Measurements from ENCODE around the gene ARHGAP26. TPM values are rescaled to one million over a fixed set of nuclear protein-coding genes. Genes with fewer than 3 reads are reported as not detected.

Gene ARHGAP26
- total and polyA plus RNA-seq, 4 donors: 1.8 to 16.7 (median 4.1) TPM

DNA sequence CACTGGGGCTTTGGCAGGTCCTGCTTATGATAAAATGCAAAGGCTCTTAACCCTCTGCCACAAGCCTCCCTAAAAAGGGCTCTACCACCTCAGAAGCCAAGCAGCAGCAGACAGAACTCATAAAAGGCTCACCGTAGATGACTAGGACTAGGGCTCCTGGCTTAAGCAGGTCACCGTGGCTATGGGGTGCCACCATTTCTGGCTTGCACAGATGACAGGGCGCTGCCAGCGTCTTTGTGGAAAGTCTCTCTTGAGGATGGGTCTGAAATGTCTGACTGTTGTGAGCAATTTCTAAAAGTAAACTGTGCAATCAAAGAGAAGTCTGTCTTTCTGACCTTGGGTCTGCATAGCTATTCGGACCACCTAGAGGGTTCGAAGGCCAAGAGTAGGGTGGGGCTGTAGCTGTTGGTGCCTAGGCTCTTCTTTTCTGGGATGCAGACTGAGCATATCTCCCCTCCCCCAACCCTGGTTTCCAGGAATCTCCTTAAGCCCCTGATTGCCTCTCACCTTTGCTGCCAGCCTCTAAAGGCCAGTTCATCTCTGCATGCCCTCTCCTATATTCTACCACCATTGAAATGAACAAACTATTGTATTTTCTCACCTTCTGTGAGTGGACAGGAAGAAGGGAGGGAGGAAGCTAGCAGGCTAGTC lies 307.4 kb downstream of the ARHGAP26 start:
- WGBS: 94% methylated on average over 6 of the region's 6 CpGs
- DNase-seq (ENCODE audit: low spot score): no peak
- Histone ChIP-seq H3K4me1 (ENCODE audit: control insufficient read depth in 4 of 4, insufficient read depth in 4 of 4, low read length in 3 of 4) (no peaks in the 10 kb centered on the region), H3K36me3 (ENCODE audit: control insufficient read depth in 4 of 4, insufficient read depth in 3 of 4, low read depth in 1 of 4, low read length in 3 of 4) (no peaks in the 10 kb centered on the region), H3K9me3 (ENCODE audit: control insufficient read depth in 4 of 4, low read length in 3 of 4) (no peaks in the 10 kb centered on the region), H3K27me3 (ENCODE audit: control insufficient read depth in 4 of 4, insufficient read depth in 4 of 4, low read length in 3 of 4) (no peaks in the 10 kb centered on the region), H3K4me3 (ENCODE audit: low read depth in 1 of 3, low read length in 3 of 3) (no peak overlapping the region), H3K9ac (ENCODE audit: low read depth in 1 of 2, low read length in 2 of 2) (no peak overlapping the region), H3K27ac (ENCODE audit: low read depth in 1 of 2, low read length in 2 of 2) (no peak overlapping the region)
- TF ChIP-seq RXRA (IDR thresholded peaks at IDR 0.05) (no peak), YY1 (IDR thresholded peaks at IDR 0.05) (no peak), RAD21 (IDR thresholded peaks at IDR 0.05) (no peak), REST (IDR thresholded peaks at IDR 0.05) (no peak), ATF3 (IDR thresholded peaks at IDR 0.05) (no peak), FOXA1 (IDR thresholded peaks at IDR 0.05) (no peak)

DNA sequence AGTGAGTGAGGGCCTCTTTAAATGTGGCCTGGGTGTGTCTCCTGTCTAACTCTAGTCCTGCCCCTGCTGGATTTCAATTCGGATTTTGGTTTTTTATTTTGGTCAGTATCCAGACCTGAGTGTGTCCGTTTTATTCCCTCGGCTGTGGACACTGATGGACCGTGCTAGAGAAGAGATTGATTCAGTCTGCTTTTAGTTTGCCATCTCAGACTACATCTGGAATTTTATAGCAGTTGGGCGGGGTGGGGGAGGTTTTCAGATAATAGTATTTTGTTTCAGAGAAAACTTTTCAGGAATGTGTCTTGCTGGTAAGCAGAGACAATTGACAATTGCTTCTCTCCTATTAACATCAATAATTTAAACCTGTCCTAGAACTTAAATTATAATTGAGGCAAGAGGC lies 308.1 kb downstream of the ARHGAP26 start:
- 90% methylated on average over 5 of the region's 5 CpGs for WGBS
- H3K9me3 ChIP-seq (ENCODE audit: control insufficient read depth in 4 of 4, low read length in 3 of 4): no peaks in the 10 kb centered on the region
- H3K9ac ChIP-seq (ENCODE audit: low read depth in 1 of 2, low read length in 2 of 2): no peak overlapping the region
- no peak overlapping the region for H3K4me3 ChIP-seq (ENCODE audit: low read depth in 1 of 3, low read length in 3 of 3)
- H3K4me1 ChIP-seq (ENCODE audit: control insufficient read depth in 4 of 4, insufficient read depth in 4 of 4, low read length in 3 of 4): no peaks in the 10 kb centered on the region
- H3K27ac ChIP-seq (ENCODE audit: low read depth in 1 of 2, low read length in 2 of 2): no peak overlapping the region
- no peaks in the 10 kb centered on the region for H3K27me3 ChIP-seq (ENCODE audit: control insufficient read depth in 4 of 4, insufficient read depth in 4 of 4, low read length in 3 of 4)
- DNase-seq (ENCODE audit: low spot score): no peak
- no peaks in the 10 kb centered on the region for H3K36me3 ChIP-seq (ENCODE audit: control insufficient read depth in 4 of 4, insufficient read depth in 3 of 4, low read depth in 1 of 4, low read length in 3 of 4)
- no peak for TF ChIP-seq MAX (IDR thresholded peaks at IDR 0.05)
- no peak for TF ChIP-seq REST (IDR thresholded peaks at IDR 0.05)
- no peak for TF ChIP-seq YY1 (IDR thresholded peaks at IDR 0.05)
- no peak for TF ChIP-seq RAD21 (IDR thresholded peaks at IDR 0.05)
- TF ChIP-seq CTCF (IDR thresholded peaks at IDR 0.05; ENCODE audit: low read depth, low read length, missing input control): no peak
- TF ChIP-seq HNF4G (IDR thresholded peaks at IDR 0.05): no peak
- no peak for TF ChIP-seq FOXA1 (IDR thresholded peaks at IDR 0.05)
- no peak for TF ChIP-seq HNF4A (conservative IDR thresholded peaks at IDR 0.05)
- no peak for TF ChIP-seq ATF3 (IDR thresholded peaks at IDR 0.05)
- TF ChIP-seq NR2F2 (IDR thresholded peaks at IDR 0.05): no peak
- TF ChIP-seq RXRA (IDR thresholded peaks at IDR 0.05): no peak
- no peak for TF ChIP-seq FOXA2 (IDR thresholded peaks at IDR 0.05)
- no peak for TF ChIP-seq GABPA (IDR thresholded peaks at IDR 0.05 in 1 of 2, conservative IDR thresholded peaks at IDR 0.05 in 1 of 2)
- TF ChIP-seq JUND (IDR thresholded peaks at IDR 0.05): no peak
- TF ChIP-seq, protein P1, sequence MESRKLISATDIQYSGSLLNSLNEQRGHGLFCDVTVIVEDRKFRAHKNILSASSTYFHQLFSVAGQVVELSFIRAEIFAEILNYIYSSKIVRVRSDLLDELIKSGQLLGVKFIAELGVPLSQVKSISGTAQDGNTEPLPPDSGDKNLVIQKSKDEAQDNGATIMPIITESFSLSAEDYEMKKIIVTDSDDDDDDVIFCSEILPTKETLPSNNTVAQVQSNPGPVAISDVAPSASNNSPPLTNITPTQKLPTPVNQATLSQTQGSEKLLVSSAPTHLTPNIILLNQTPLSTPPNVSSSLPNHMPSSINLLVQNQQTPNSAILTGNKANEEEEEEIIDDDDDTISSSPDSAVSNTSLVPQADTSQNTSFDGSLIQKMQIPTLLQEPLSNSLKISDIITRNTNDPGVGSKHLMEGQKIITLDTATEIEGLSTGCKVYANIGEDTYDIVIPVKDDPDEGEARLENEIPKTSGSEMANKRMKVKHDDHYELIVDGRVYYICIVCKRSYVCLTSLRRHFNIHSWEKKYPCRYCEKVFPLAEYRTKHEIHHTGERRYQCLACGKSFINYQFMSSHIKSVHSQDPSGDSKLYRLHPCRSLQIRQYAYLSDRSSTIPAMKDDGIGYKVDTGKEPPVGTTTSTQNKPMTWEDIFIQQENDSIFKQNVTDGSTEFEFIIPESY (IDR thresholded peaks at IDR 0.05): no peak
- TF ChIP-seq EGR1 (IDR thresholded peaks at IDR 0.05; ENCODE audit: low read depth in 2 of 2): no peak
- TF ChIP-seq TAF1 (conservative IDR thresholded peaks at IDR 0.05): no peak
- TF ChIP-seq SP1 (IDR thresholded peaks at IDR 0.05): no peak

Measured in liver (tissue), 9 donors.